ENCODE data around the gene DCAF17.

DCAF17 gene

GRCh38 chr2:171523088-171524017, 89.3 kb downstream of the DCAF17 start (continued):
- TF ChIP-seq ZNF24 (tag by site-specific recombination; IDR thresholded peaks at IDR 0.05) (no peak), SP3 (tag by site-specific recombination; IDR thresholded peaks at IDR 0.05) (no peak; the same call in 1 of the 2 replicates), ZNF561 (tag by site-specific recombination; IDR thresholded peaks at IDR 0.05; ENCODE audit: borderline replicate concordance) (0 out of 2 replicates have a peak, but pooled peaks have one; percentile 48), ZNF792 (tag by site-specific recombination; IDR thresholded peaks at IDR 0.05) (no peak), ZNF677 (tag by site-specific recombination; IDR thresholded peaks at IDR 0.05) (no peak), ZNF777 (tag by site-specific recombination; IDR thresholded peaks at IDR 0.05; ENCODE audit: borderline replicate concordance) (0 out of 2 replicates have a peak, but pooled peaks have one; percentile 37), GLIS2 (tag by site-specific recombination; IDR thresholded peaks at IDR 0.05) (peak; percentile 31)

- TF ChIP-seq OSR2 (tag by site-specific recombination; IDR thresholded peaks at IDR 0.05) (no peak), ZNF404 (tag by site-specific recombination; IDR thresholded peaks at IDR 0.05) (no peak), ZNF501 (tag by site-specific recombination; IDR thresholded peaks at IDR 0.05) (no peak), ZNF366 (tag by site-specific recombination; conservative IDR thresholded peaks at IDR 0.05) (no peak), PRDM1 (tag by site-specific recombination; IDR thresholded peaks at IDR 0.05) (0 out of 2 replicates have a peak, but pooled peaks have one; percentile 70), PATZ1 (tag by site-specific recombination; IDR thresholded peaks at IDR 0.05) (no peak), KLF16 (tag by site-specific recombination; IDR thresholded peaks at IDR 0.05) (no peak)
- TF ChIP-seq, protein P1, sequence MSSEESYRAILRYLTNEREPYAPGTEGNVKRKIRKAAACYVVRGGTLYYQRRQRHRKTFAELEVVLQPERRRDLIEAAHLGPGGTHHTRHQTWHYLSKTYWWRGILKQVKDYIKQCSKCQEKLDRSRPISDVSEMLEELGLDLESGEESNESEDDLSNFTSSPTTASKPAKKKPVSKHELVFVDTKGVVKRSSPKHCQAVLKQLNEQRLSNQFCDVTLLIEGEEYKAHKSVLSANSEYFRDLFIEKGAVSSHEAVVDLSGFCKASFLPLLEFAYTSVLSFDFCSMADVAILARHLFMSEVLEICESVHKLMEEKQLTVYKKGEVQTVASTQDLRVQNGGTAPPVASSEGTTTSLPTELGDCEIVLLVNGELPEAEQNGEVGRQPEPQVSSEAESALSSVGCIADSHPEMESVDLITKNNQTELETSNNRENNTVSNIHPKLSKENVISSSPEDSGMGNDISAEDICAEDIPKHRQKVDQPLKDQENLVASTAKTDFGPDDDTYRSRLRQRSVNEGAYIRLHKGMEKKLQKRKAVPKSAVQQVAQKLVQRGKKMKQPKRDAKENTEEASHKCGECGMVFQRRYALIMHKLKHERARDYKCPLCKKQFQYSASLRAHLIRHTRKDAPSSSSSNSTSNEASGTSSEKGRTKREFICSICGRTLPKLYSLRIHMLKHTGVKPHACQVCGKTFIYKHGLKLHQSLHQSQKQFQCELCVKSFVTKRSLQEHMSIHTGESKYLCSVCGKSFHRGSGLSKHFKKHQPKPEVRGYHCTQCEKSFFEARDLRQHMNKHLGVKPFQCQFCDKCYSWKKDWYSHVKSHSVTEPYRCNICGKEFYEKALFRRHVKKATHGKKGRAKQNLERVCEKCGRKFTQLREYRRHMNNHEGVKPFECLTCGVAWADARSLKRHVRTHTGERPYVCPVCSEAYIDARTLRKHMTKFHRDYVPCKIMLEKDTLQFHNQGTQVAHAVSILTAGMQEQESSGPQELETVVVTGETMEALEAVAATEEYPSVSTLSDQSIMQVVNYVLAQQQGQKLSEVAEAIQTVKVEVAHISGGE (tag by site-specific recombination; conservative IDR thresholded peaks at IDR 0.05; ENCODE audit: low read depth) = no peak
- no peaks in the 10 kb centered on the region for H3K36me3 ChIP-seq (ENCODE audit: control insufficient read depth in 2 of 2, insufficient read depth in 1 of 2, low read length in 2 of 2)
- ChIA-PET POLR2A (interaction anchor here (0.9 kb wide), 1 partner anchor 8 kb away, joined by 3 read pairs; no protein-coding TSS in a partner anchor), CTCF (interaction anchor here (0.6 to 0.9 kb wide), 2 partner anchors 9 to 31 kb away, joined by 3 read pairs; no protein-coding TSS in a partner anchor)
- H3K27ac ChIP-seq (ENCODE audit: extremely low read depth, low read depth, low read length) = peak overlapping the region; percentile 78; the same call in 1 of the 2 replicates
- H3K4me1 ChIP-seq (ENCODE audit: control insufficient read depth, insufficient read depth, low read length) = no peaks in the 10 kb centered on the region
- no peak overlapping the region for H3K4me3 ChIP-seq (ENCODE audit: low read depth, low read length)
- no peaks in the 10 kb centered on the region for H3K9me3 ChIP-seq (ENCODE audit: control insufficient read depth, insufficient read depth, low read depth, low read length)
Observed at GRCh38 chr2:171524018-171524401, 90.0 kb downstream of the DCAF17 start.

DNA sequence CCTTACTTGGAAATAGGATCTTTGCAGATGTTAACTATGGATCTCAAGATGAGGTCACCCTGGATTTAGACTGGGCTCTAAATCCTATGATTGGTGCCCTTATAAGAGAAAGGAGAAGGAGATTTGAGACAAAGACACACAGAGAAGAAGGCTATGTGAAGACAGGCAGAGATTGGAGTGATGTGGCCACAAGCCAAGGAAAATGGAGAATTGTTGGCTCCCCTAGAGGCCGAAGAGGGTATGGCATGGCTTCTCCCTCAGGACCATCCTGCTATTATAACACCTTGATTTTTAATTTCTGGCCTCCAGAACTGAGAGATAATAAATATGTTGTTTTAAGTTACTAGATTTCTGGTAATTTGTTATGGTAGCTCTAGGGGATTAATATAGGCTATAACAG, 95.9 kb downstream of the DCAF17 start:
- Histone ChIP-seq H3K9me3 (ENCODE audit: control insufficient read depth, insufficient read depth, low read depth, low read length) (no peaks in the 10 kb centered on the region), H3K36me3 (ENCODE audit: control insufficient read depth in 2 of 2, insufficient read depth in 1 of 2, low read length in 2 of 2) (no peaks in the 10 kb centered on the region), H3K4me3 (ENCODE audit: low read depth, low read length) (no peak overlapping the region), H3K4me1 (ENCODE audit: control insufficient read depth, insufficient read depth, low read length) (0 out of 2 replicates have a peak, but pooled peaks cover 2% of the 10 kb centered on the region), H3K27ac (ENCODE audit: extremely low read depth, low read depth, low read length) (no peak overlapping the region)
- CTCF ChIA-PET = interaction anchor here (0.5 to 1.5 kb wide), 6 partner anchors 9 to 221 kb away, joined by 3 to 6 read pairs (median 4); no protein-coding TSS in a partner anchor
- POLR2A ChIA-PET = no interaction called here
- TF ChIP-seq ZNF629 (tag by site-specific recombination; IDR thresholded peaks at IDR 0.05) = no peak
- TF ChIP-seq SETDB1 (IDR thresholded peaks at IDR 0.05; ENCODE audit: insufficient read length, low read length) = peak; percentile 58
- TF ChIP-seq CTCF (tag by site-specific recombination; IDR thresholded peaks at IDR 0.05) = 0 out of 2 replicates have a peak, but pooled peaks have one; percentile 45
- no peak for TF ChIP-seq ZNF114 (tag by site-specific recombination; IDR thresholded peaks at IDR 0.05)
- TF ChIP-seq, protein P2, sequence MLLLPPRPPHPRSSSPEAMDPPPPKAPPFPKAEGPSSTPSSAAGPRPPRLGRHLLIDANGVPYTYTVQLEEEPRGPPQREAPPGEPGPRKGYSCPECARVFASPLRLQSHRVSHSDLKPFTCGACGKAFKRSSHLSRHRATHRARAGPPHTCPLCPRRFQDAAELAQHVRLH (tag by site-specific recombination; IDR thresholded peaks at IDR 0.05) = 0 out of 2 replicates have a peak, but pooled peaks have one; percentile 44
- TF ChIP-seq ZNF530 (tag by site-specific recombination; IDR thresholded peaks at IDR 0.05; ENCODE audit: low read depth) = no peak
- no peak for TF ChIP-seq ZEB2 (tag by site-specific recombination; IDR thresholded peaks at IDR 0.05)
- no peak for TF ChIP-seq ZNF341 (tag by site-specific recombination; IDR thresholded peaks at IDR 0.05; ENCODE audit: low read depth)

All from HEK293 (cell line).